Endometrial microvascular endothelial cells (primary cell): Measurements from ENCODE around the gene PSG5. TPM values are rescaled to one million over a fixed set of nuclear protein-coding genes. Genes with fewer than 3 reads are reported as not detected.
"Not testable (repeated sequence)": the region's sequence is repeated elsewhere in the genome, so short reads cannot be mapped to it uniquely, and the experiment has no call there.

Experiments
- in situ Hi-C: cut with HindIII; loops from 2 replicates; pipeline ENCODE4 v1.10.0; 2017; ENCODE audit warnings: low sequenced_read_pairs, low pct_unique_long_range_greater_than_20kb; ENCODE audit errors: inconsistent ontology term
- total RNA-seq: library from RNA; depleted of rRNA; stranded (reverse); fragments of >200 nt; gene quantifications from one replicate; pipeline ENCODE4 v1.2.3, GENCODE V29; 2015; ENCODE audit errors: inconsistent ontology term

PSG5 gene
- total RNA-seq, 1 donor from 2014 or later: 1.4 TPM

- in situ Hi-C loops: not testable (repeated sequence)
These were observed 6.2 kb upstream of the PSG5 start for GRCh38 chr19:43192381-43193155.

- in situ Hi-C loops: not testable (repeated sequence)
These were observed 1.8 kb upstream of the PSG5 start for GRCh38 chr19:43188092-43188491.

GRCh38 chr19:43181869-43182771 lies 4.2 kb downstream of the PSG5 start:
- in situ Hi-C loops: not testable (repeated sequence)

DNA sequence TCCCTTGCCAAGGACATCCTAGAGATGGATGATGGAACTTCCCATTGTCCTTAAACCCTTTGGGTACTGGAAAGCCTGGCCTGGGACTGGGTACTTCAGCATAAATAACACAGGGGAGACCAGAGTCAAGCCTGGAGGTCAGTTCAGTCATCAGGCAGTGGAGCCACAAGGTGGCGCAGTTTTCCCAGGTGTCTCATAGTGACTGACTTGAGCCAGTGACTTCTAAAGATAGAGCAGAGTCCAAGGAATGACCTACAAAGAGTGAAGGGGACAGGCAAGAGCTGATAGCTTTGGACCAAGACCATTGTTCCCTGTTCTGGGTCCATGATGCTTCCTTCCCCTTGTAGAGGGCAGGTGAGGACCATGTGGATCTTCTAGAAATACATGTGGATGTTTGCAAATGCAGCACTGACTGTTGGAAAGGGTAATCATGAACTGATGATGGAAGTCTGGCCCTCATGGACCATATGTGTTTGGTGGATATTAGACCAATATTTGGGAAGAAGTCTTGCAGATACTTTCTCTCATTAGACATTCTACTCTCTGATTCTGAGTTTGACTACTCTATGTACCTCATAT lies 6.7 kb downstream of the PSG5 start:
- in situ Hi-C loops: not testable (repeated sequence)

DNA sequence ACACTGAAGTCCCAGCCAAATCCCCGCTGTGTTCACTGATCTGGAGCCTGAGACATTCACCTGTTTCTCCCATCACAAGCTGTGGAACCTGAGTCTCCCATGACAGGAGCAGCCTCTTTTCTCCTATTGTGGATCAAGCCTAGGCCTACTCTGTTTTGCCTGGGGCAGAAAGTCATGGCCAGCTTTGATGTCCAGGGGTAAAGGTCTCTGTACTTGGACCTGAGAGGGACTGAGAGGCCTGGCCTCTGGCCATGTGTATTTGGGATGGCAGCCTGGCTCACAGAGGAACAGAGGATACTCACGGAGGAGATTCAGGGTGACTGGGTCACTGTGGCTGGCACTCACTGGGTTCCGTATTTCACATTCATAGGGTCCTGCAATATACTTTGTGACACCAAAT lies 7.8 kb downstream of the PSG5 start:
- in situ Hi-C loops: not testable (repeated sequence)

- in situ Hi-C loops: not testable (repeated sequence)
These were observed 20.4 kb downstream of the PSG5 start for GRCh38 chr19:43165906-43166305.

GRCh38 chr19:43163135-43163534 lies 23.2 kb downstream of the PSG5 start:
- in situ Hi-C loops: not testable (repeated sequence)

DNA sequence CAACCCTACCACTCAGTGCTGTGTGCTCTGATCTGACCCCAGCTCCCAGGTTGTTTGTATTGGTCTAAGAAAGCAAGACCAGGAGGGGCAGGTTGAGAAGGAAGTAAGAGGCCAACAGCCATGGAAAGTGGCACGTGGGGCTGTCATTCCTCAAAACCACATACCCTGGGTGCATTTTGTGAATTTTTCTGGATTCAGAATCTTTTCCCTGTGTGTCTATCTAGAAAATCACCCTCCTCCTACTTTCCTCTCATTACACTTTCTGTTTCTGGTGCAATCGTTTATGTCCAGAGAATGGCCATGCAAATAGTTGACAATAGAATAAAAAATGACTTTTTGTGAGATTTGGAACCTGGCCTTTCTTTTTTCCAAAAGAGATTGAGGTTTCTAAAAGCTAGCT lies 24.1 kb downstream of the PSG5 start:
- in situ Hi-C loops: not testable (repeated sequence)

DNA sequence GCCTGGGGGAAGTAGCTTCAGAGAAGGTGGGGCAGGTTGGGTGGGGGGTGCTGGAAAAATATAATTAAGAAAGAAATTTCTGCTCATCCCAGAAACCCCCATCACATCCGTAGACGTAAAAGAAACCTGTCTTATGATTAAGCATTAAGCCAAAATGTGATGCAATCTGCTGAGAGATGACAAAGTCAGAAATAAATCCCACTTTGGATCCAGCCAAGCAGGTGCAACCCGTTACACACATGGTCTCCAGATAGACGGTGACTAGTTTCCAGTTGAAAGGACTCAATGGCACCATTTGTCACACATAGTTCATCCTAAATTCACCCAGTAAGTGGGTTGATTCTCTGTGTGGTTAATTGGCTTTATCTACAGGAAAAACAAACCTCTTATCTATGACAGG lies 34.1 kb downstream of the PSG5 start:
- in situ Hi-C loops: no loop called here

- in situ Hi-C loops: not testable (repeated sequence)
These were observed 36.5 kb downstream of the PSG5 start for GRCh38 chr19:43149788-43150187.

DNA sequence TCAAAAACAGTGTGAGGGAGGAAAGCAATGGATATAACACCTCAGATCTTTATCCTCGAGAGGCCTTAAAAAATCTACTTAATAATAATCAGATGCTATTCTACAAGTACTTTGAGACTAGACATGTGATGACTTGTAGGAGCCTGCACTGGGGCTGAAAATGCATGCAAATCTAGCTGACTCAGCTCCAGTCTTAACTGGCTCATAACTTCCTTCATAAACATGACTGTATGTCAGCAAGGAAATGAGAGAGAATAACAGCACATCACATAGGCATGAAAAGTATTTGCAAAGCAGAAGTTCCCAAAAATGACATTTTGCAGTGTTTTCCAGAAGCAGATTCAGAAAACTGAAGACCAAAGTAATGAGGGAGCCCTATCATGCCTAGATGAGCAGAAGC lies 38.1 kb downstream of the PSG5 start:
- in situ Hi-C loops: no loop called here

DNA sequence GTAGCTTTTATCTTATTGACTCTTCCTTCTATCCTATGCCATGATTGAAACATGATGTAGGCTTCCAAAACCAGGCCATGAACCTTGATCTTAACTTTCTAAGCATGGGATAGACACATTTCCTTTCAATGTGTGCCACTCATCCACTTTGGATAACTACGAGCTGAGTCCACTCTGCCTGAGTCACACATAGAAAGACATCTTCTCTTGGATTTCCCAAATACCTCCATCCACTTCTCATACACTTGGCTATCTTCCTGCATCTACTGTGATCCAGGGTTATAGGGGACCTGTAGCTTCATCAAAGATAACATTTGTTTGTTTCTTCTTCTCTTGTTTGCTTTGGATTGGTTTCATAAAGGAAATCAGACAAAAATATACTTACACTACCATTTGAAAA lies 44.6 kb downstream of the PSG5 start:
- in situ Hi-C loops: not testable (repeated sequence)

DNA sequence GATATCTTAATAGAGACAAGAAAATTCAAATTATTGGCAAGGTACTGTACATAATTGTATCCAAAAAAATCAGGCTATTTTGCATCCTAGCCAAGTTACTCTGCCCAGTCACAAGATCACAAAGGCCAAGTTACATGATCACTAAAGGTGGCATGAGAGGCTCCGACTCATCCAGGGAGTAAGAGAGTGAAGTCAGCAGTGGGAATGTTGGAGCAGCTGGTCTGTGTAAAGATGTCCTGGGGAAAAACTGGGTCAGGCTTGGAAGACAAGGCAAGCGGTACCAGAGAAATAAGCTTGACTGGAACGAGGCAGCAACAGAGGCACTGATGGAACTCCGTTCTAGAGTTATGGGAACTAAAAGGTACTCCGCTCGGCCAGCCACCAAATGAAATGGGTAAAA lies 53.6 kb downstream of the PSG5 start:
- in situ Hi-C loops: no loop called here

GRCh38 chr19:43131281-43131842 lies 55.0 kb downstream of the PSG5 start:
- in situ Hi-C loops: not testable (repeated sequence)

- in situ Hi-C loops: not testable (repeated sequence)
These were observed 57.1 kb downstream of the PSG5 start for GRCh38 chr19:43129197-43129596.

DNA sequence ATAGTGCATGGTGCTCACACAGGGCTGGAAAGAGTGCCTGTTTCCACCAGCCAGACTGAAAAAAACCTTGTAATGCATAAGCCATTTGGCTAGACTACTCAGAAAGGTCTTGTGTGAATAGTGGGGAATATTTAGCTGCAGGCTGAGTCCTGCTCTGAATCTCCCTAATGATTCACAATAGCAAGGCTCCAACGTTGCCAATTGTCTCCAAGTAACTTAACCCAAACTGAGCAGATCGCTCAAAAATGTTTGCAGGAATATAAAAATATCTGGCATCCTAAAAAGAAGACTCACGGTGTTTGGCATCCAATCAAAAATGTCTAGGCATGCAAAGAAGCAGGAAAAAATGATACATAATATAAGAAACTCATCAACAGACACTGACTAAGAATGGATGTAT lies 59.0 kb downstream of the PSG5 start:
- in situ Hi-C loops: not testable (repeated sequence)

DNA sequence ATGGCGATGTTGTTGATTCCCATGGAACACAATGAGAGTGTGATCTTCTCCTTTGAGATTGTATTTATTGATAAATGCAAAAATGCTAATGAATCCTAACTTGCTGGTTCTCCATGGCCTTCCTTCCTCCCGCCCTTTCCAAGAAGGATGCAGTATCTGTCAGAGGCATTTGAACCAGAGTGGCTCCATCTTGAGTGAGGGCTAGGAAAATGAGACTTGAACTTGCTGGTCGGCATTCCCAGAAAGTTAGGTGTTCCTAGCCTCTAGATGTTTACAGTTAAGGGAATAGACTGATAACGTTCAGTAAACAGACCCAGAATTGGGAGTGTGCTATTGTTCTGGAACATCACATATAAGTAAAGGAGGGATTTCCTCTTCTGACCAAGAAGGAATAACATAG lies 59.6 kb downstream of the PSG5 start:
- in situ Hi-C loops: no loop called here

- in situ Hi-C loops: no loop called here
These were observed 62.0 kb downstream of the PSG5 start for GRCh38 chr19:43124360-43124759.

DNA sequence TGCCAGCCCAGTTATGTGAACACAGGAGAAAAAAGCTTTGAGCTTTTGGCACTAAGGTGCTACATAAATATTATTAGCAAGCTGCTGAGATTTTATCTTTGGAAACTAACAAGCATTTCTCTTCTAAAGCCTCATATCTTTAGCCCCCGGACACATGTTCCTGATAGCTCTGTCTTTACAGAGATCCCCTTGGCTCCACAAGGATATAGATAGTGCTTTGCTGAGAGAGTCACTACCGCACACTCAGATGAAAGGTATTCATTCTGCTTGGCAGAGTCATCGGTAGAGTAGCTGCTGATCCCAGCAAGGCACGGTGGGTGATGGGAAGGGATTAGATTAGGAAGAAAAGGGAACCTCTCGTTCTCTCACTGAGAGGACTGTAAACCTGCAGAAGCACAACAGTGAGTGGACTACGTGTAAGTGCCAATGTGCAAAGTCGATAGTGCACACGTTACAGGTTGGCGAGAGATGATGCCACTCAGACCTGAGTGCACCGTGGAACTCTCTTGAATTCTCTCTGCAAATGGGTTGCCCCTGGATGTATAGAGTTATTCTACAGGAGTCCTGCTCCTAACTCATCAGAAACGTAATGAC lies 65.8 kb downstream of the PSG5 start:
- in situ Hi-C loops: not testable (repeated sequence)
